ENCODE measurements around the gene PCDHA6. TPM values are rescaled to one million over a fixed set of nuclear protein-coding genes. Genes with fewer than 3 reads are reported as not detected.
"Not testable (repeated sequence)": the region's sequence is repeated elsewhere in the genome, so short reads cannot be mapped to it uniquely, and the experiment has no call there.

The PCDHA6 gene
- total RNA-seq, 1 experiment from 2014 or later = not detected

- Histone ChIP-seq H3K4me3 (no peak within 1 kb of the TSS), H3K27ac (no peak within 1 kb of the TSS), H3K4me1 (replicated peaks) (no peaks in the 10 kb centered on the region), H3K36me3 (no peaks in the 10 kb centered on the region), H3K9me3 (replicated peaks) (peaks cover 8% of the 10 kb centered on the region), H3K27me3 (replicated peaks) (no peaks in the 10 kb centered on the region)
- DNase-seq (ENCODE audit: low read depth in 1 of 2, low spot score in 2 of 2) = no peak
Observed at GRCh38 chr5:140833993-140834392, 6.2 kb downstream of the PCDHA6 start, which contains the start of gene PCDHA7. PCDHA7 (plus strand) TSS chr5:140834269; CDS start chr5:140834384, 115 bp downstream.

GRCh38 chr5:140834439-140835008 is 6.8 kb downstream of the PCDHA6 start:
- not testable (repeated sequence) for H3K9me3 ChIP-seq (replicated peaks); H3K27me3 ChIP-seq (replicated peaks); H3K36me3 ChIP-seq; DNase-seq (ENCODE audit: low read depth in 1 of 2, low spot score in 2 of 2); H3K4me3 ChIP-seq; H3K4me1 ChIP-seq (replicated peaks); H3K27ac ChIP-seq

GRCh38 chr5:140835622-140836510 is 8.1 kb downstream of the PCDHA6 start:
- Histone ChIP-seq H3K27me3 (replicated peaks) (no peaks in the 10 kb centered on the region), H3K9me3 (replicated peaks) (peaks cover 5% of the 10 kb centered on the region), H3K36me3 (no peaks in the 10 kb centered on the region), H3K27ac (no peak overlapping the region), H3K4me1 (replicated peaks) (no peaks in the 10 kb centered on the region), H3K4me3 (no peak overlapping the region)
- no peak for DNase-seq (ENCODE audit: low read depth in 1 of 2, low spot score in 2 of 2)

- Histone ChIP-seq H3K27ac (no peak within 1 kb of the TSS), H3K9me3 (replicated peaks) (peaks cover 5% of the 10 kb centered on the region; the same call in 1 of the 2 replicates), H3K27me3 (replicated peaks) (no peaks in the 10 kb centered on the region), H3K4me3 (no peak within 1 kb of the TSS), H3K36me3 (no peaks in the 10 kb centered on the region), H3K4me1 (replicated peaks) (no peaks in the 10 kb centered on the region)
- no peak for DNase-seq (ENCODE audit: low read depth in 1 of 2, low spot score in 2 of 2)
Observed at GRCh38 chr5:140840978-140841962, 13.5 kb downstream of the PCDHA6 start, which contains the start of gene PCDHA8. PCDHA8 (plus strand) TSS chr5:140841187; CDS start chr5:140841322, 135 bp downstream.

GRCh38 chr5:140842798-140843733 is 15.3 kb downstream of the PCDHA6 start:
- Histone ChIP-seq H3K27me3 (replicated peaks) (no peaks in the 10 kb centered on the region), H3K4me3 (no peak overlapping the region), H3K27ac (no peak overlapping the region), H3K4me1 (replicated peaks) (no peaks in the 10 kb centered on the region), H3K36me3 (no peaks in the 10 kb centered on the region), H3K9me3 (replicated peaks) (peaks cover 7% of the 10 kb centered on the region)
- DNase-seq (ENCODE audit: low read depth in 1 of 2, low spot score in 2 of 2) = no peak

GRCh38 chr5:140848139-140849102 is 20.7 kb downstream of the PCDHA6 start, which contains the start of gene PCDHA9:
PCDHA9 (plus strand) TSS chr5:140848382; CDS start chr5:140848496, 114 bp downstream.
- not testable (repeated sequence) for DNase-seq (ENCODE audit: low read depth in 1 of 2, low spot score in 2 of 2)

GRCh38 chr5:140849831-140850634 is 22.3 kb downstream of the PCDHA6 start:
- H3K9me3 ChIP-seq (replicated peaks) = peaks cover 13% of the 10 kb centered on the region
- not testable (repeated sequence) for H3K27me3 ChIP-seq (replicated peaks); H3K4me3 ChIP-seq; H3K27ac ChIP-seq; H3K36me3 ChIP-seq; H3K4me1 ChIP-seq (replicated peaks)
- DNase-seq (ENCODE audit: low read depth in 1 of 2, low spot score in 2 of 2) = peak in 1 of 2 experiments; percentile 50

More at GRCh38 chr5:140848139-140849102, 20.7 kb downstream of the PCDHA6 start, which contains the start of gene PCDHA9:
- peaks cover 10% of the 10 kb centered on the region for H3K9me3 ChIP-seq (replicated peaks)
- not testable (repeated sequence) for H3K27me3 ChIP-seq (replicated peaks); H3K27ac ChIP-seq; H3K4me3 ChIP-seq; H3K4me1 ChIP-seq (replicated peaks); H3K36me3 ChIP-seq

GRCh38 chr5:140855772-140856674 is 28.3 kb downstream of the PCDHA6 start, which contains the start of gene PCDHA10:
PCDHA10 (plus strand) TSS chr5:140855897; CDS start chr5:140856049, 152 bp downstream.
- no peaks in the 10 kb centered on the region for H3K4me1 ChIP-seq (replicated peaks)
- H3K27me3 ChIP-seq (replicated peaks) = no peaks in the 10 kb centered on the region
- H3K9me3 ChIP-seq (replicated peaks) = peaks cover 31% of the 10 kb centered on the region
- H3K27ac ChIP-seq = no peak within 1 kb of the TSS
- DNase-seq (ENCODE audit: low read depth in 1 of 2, low spot score in 2 of 2) = no peak
- H3K4me3 ChIP-seq = no peak within 1 kb of the TSS
- H3K36me3 ChIP-seq = no peaks in the 10 kb centered on the region

- H3K4me1 ChIP-seq (replicated peaks) = no peaks in the 10 kb centered on the region
- H3K4me3 ChIP-seq = no peak overlapping the region
- no peak overlapping the region for H3K27ac ChIP-seq
- no peak for DNase-seq (ENCODE audit: low read depth in 1 of 2, low spot score in 2 of 2)
- no peaks in the 10 kb centered on the region for H3K36me3 ChIP-seq
- H3K27me3 ChIP-seq (replicated peaks) = no peaks in the 10 kb centered on the region
- peaks cover 45% of the 10 kb centered on the region for H3K9me3 ChIP-seq (replicated peaks)
Observed at GRCh38 chr5:140857177-140857986, 29.6 kb downstream of the PCDHA6 start.

GRCh38 chr5:140857987-140858240 is 30.2 kb downstream of the PCDHA6 start:
- H3K36me3 ChIP-seq = no peaks in the 10 kb centered on the region
- no peak overlapping the region for H3K4me3 ChIP-seq

More at GRCh38 chr5:140857987-140858240, 30.2 kb downstream of the PCDHA6 start:
- DNase-seq (ENCODE audit: low read depth in 1 of 2, low spot score in 2 of 2) = no peak
- Histone ChIP-seq H3K9me3 (replicated peaks) (peaks cover 49% of the 10 kb centered on the region), H3K27ac (no peak overlapping the region), H3K4me1 (replicated peaks) (no peaks in the 10 kb centered on the region), H3K27me3 (replicated peaks) (no peaks in the 10 kb centered on the region)

Measured in SJSA1 (cell line).